GM18502 (cell line): ENCODE measurements around the gene ZBTB20.

Experiments
- ATAC-seq: cut with Tn5 transposase; IDR thresholded peaks from one replicate; pipeline ENCODE4 v1.9.1; 2021; ENCODE audit warnings: mild to moderate bottlenecking; ENCODE audit not compliant: unreplicated experiment, poor library complexity

Gene ZBTB20

DNA sequence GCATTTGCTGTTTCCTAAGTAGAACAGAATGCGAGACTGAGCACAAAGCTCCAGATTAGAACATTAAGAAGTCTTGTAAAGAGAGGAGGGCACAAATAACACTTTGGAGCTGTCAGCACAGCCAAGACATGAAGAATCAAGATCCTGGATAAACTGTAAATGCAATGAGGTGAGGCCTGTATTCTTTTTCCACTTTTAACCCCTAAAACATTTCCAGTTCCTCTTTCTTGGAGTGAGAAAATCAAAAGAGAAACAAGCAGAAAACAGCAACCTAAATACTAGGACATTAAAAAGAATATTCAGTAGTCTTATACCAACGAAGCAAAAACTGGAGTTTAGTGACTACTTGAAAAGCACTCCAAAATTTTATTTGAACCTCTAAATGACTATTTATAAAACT, 204.3 kb downstream of the ZBTB20 start:
- no peak for ATAC-seq

DNA sequence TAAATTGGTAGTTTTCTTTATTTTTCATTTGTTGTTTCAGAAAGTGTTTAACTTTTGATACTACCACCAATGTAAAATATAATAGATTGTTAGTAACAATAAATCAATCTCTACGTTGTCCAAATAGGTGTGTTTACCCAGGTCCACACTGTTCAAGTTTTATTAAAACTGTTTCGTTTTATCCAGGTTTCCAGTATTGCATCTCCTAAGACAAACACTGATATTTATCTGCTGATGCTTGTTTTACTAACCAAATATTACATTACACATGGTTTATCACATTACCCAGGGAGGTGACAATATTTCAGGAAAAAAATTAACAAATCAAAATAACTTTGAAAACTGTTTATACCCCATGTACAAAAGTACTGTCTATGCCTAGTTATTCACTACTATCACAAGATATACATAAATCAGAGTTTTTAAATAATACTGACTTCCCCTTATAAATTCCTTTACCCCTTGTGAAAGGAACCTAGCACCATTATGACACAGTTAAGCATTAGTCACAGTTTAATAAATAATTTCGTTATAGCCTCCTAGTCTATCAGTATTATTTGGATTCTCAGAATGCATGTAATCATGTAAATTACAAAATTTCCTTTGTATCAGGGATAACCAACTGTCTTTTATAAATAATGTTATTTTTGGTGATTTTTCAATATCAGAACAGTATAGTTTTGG, 205.3 kb downstream of the ZBTB20 start:
- no peak for ATAC-seq

- no peak for ATAC-seq
Observed at GRCh38 chr3:114939920-114940319, 207.2 kb downstream of the ZBTB20 start.

DNA sequence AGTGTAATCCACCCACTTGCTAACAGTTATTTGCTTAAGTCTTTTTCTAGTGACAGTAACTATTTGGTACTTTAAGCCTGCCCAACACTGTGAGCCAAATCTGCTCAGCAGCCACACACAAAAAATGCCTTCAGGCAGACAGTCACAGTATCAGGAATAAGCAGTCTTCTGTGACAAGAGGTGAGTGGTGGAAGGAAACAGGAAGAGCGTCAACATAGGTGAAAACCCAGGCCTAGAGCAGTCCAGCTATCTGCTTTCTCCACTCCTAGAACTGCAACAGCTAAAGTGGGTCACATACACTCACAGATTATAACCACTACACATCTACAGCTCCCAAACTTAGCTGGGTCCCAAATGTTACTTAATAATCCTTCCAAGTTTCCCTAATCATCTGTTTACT, 213.7 kb downstream of the ZBTB20 start:
- ATAC-seq, result no peak

DNA sequence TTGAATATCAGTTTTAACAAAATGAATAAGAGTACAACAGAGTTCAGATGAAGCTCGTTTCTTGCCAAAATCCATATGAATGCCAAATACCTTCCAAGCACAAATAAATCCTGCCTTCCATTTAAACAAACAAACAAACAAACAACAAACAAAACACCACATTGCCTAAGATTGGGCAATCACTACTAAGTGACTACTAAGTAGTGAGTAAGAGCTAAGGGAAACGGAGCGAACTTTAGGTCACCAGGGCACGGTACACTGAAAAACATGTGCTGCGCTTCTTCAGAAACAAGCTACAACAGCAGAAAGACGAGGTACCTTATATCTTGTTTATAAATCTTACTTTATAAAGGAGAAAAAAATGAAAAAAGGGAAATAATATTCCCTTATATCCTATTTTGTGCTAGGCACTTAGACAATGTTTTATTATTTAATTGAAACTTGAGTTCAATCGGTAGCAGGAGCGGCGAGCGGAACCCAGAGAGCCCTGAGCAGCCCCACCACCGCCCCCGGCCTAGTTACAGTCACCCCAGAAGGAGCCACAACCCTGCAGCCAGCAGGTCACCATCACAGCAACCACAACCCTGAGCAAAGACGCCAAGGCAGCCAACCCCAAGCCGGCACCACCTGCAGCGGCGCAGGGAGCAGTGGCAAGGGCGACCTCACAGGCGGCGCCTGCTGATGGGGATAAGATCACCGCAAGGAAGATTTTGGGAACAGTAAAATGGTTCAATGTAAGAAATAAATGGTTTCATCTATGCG, 216.9 kb downstream of the ZBTB20 start:
- ATAC-seq, result no peak

DNA sequence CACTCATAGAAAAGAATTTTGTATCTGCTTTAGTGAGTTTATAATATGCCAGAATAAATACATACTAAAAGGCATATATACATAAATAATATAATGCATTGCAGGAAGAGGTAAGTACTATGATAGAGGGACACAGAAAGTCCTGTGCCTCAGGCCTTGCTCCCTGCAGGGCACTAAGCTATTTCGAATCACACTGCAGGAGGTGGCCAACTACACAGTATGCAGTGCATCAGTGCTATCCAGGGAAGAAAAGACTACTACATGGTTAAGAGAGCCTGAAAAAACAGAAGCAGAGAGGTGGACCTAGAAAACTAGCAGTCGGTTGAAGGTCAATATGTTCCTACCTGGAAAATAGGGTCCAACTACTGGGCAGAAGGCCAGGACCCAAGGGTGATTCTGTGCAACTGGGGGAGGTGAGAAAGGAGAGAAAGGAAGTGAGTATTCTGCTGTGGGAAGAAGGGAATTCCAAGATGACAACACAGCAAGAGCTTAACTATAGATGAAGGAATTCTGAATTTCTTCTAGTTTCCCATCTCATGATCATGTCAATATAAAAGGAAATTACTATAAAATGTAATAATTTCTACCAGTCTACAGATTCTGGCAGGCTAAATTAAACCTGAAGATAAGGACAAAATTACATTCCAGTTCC, 218.0 kb downstream of the ZBTB20 start:
- ATAC-seq, result no peak

GRCh38 chr3:114904633-114905032, 242.5 kb downstream of the ZBTB20 start:
- ATAC-seq, result no peak

GRCh38 chr3:114903213-114903612, 243.9 kb downstream of the ZBTB20 start:
- ATAC-seq, result no peak

DNA sequence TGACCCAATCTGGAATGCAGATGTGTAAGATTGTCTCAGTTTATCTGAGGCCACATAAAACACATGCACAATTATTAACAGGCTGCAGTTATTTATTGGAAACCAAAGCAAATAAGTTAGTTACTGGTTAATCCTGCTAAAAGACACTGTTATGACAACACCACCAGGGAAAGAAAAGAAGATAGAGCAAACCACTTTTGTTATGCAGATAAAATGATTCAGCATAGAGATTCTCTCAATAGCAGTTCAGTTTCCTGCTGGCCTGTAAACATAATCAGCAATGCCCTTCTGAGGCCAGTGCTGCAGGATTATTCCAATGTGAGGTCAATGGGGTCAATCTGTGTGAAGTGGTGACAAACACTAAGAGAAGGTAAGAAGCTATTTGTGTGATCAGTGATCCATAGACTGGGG, 244.4 kb downstream of the ZBTB20 start:
- no peak for ATAC-seq

- no peak for ATAC-seq
Observed at GRCh38 chr3:114900908-114901307, 246.2 kb downstream of the ZBTB20 start.

GRCh38 chr3:114899186-114899931, 247.7 kb downstream of the ZBTB20 start:
- ATAC-seq, result no peak

DNA sequence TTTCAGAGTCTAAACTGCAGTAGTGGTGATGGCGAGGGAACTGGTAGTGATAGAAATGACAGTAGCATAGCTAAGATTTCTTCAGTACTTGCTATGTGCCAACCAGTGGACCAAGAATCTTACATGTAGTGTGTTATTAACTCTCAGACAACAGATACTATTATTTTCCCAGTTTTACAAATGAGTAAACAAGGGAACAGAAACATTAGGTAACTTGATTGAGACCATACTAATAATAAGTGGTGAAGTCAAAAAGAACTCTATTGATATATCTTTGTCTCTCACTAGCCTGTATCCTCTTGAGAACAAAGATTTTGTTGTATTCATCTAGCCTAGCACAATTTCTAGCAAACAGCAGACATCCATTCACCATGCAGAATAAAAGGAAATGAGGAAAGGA, 250.1 kb downstream of the ZBTB20 start:
- ATAC-seq, result no peak

DNA sequence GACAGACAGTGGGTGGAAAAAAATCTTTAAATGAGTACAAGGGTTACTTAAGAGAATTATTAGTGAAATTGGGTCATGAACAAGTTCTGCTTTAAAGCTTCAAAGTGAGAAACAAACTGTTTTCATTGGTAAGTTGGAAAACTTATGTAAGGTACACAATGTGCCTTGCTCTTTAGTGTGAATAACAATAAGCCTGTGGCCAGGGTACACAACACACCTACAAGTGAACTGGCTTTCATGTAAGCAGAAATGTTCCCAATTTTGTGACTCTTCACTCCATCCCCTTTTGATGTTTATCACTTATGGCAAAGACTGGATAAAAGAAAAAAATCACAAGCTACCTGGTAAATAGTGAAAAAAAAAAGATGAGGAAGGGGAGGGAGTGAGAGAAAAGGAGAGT, 253.7 kb downstream of the ZBTB20 start:
- ATAC-seq, result no peak

DNA sequence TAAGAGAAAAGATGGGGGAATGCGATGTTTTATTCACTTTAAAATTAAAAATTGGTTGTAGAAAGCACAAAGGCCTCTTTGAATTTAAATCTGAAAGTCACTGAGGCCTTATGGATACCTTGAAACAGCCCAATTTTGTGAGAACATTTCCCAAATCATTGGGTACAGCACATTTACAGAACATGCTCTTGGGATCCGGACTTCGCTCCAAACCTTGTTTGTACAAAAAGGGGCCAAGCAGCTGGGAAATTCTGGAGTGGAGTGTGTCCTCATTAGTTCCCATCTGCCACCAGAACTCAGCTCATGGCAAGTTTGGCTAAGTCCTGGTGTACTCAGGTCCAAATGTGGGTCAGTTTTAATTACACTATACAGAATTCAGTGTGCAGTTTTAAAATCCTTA, 254.2 kb downstream of the ZBTB20 start:
- no peak for ATAC-seq

- ATAC-seq, result no peak
Observed at GRCh38 chr3:114892131-114892879, 254.8 kb downstream of the ZBTB20 start.

DNA sequence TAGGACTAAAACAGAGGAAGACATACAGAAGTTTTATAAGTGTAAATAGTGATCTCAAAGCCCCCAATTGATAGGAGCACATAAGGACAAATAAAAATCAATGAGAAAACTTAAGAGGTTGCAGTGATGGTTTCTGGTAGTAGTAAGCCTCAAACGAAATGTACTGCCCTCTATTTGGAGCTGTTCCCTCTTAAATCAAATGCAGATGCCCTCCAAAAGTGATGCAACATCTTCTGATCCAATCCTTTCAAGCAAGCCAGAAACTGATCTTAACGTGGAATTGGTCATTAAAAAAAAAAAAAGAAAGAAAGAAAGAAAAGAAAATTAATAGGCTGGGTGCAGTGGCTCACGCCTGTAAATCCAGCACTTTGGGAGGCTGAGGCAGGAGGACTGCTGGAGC, 259.3 kb downstream of the ZBTB20 start:
- no peak for ATAC-seq

- no peak for ATAC-seq
Observed at GRCh38 chr3:114886905-114887304, 260.2 kb downstream of the ZBTB20 start.

- ATAC-seq, result peak; percentile 46
Observed at GRCh38 chr3:114884213-114884923, 262.7 kb downstream of the ZBTB20 start.

DNA sequence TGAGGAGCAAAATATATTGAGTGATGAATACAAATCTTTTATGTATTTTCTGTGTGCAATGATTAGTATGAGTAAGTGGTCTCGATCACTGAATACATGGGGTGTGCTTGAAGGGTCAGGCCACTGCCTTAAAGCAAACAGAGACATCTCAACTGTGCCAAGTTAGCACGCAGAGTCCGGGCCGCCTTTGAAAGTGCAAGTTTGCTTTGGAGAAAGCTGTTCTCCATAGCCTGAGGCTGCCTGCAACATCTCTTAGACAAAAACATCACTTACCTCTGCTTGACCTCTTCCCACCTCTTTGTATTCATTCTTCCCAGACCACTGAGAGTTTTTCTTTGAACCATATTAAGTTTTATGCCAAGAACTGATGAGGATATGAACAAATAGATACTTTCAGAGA, 267.0 kb downstream of the ZBTB20 start:
- no peak for ATAC-seq
